Hematopoietic multipotent progenitor cell treated with erythropoietin and hydrocortisone succinate and interleukin-3 and kit ligand, for 17 days (in vitro differentiated cells): ENCODE data around the gene DLX4.

ENCODE experiments used
- DNase-seq: peaks from one replicate; pipeline ENCODE4 v3.0.0-alpha.2; 2015; ENCODE audit warnings: low spot score

The DLX4 gene

GRCh38 chr17:50014471-50015088 is 45.6 kb downstream of the DLX4 start:
- no peak for DNase-seq

DNA sequence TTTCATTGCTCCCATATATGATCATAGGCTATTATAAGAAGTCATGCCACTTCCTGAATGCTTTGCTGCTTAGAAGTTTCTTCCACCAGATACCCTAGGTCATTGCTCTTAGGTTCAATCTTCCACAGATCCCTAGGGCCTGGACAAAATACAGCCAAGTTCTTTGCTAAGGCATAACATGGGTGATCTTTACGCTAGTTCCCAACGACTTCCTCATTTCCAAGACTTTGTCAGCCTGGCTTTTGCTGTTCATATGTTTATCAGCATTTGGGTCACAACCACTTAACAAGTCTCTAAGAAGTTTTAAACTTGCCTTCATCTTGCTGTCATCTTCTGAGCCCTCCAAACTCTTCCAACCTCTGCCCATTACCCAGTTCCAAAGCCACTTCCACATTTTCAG is 46.2 kb downstream of the DLX4 start:
- DNase-seq: no peak

GRCh38 chr17:50018909-50019308 is 49.9 kb downstream of the DLX4 start:
- DNase-seq: no peak

GRCh38 chr17:50020841-50021599 is 52.0 kb downstream of the DLX4 start:
- no peak for DNase-seq

DNA sequence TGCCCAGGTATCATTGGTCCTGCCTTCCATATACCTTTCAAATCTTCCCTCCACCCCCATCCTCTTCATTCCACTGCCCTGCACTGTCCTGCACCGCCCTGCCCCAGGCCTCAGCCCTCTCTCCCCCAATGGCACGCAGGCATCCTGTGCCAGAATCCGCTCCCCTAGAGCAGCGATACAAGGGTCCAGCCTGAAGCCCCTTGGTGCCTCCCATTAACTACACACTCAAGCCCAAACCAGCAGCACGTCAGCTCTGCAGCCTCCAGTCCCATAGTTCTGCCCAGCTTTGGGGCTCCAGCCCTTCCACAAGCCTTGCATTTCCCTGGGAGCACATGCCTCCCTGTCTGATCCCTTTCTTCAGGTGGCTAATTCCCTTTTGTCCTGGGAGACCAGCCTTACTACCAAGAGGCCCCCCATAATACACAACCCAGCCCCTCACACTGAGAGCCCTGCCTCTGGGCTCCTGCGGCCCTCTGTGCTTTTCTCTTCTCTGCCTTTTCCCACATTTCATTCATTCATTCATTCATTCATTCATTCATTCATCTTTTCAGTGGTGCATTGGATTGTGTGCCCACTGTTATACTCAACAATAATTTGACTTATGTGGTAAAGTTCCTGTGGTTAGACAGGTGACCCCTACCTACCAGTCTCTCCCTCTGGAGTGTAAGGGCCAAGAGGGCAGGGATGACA is 52.8 kb downstream of the DLX4 start:
- DNase-seq: no peak

DNA sequence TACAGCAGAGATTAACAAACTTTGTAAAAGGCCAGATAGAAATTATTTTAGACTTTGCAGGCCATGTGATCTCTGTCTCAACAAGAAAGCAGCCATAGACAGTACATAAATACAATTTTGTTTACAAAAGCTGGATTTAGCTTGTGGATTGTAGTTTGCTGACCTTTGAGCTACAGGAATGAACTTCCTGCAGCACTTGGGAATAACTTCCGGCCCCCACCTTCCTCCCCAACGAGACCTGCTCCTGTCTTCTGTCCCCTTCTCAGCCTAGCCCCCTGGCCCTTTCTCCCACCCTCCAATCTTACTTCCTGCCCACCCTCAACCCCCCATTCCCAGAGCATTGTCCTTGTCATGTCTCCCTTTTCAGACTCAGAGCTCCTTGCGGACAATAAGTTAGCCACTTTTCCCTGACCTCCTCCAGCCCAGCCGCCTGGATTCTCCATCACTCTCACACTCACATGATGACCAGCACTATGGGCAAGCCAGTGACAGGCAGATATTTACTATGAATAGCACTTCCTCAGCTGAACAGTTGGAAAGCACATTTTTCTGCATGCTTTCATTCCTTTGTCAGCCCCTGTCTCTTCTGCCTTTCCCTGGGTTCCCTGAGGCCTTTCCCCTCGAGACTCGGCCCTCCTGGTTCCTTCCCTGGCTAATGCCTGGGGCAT is 53.6 kb downstream of the DLX4 start:
- no peak for DNase-seq

DNA sequence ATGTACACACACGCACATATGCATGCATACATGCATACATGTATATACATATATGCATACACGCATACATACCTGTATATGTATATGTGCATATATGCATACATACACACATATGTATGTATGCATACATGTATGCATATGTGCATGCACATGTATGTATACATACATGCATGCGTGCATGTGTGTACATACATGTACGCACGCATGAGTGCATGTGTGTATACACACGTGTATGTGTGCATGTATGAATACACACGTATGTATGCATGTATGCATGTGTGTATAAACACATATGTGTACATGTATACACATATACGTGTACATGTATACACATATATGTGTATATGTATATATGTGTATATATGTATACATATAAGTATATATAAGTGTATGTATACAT is 54.5 kb downstream of the DLX4 start:
- DNase-seq: no peak
